Panc1 (cell line): Measurements from ENCODE around the gene WWOX.

Source experiments
- POLR2AphosphoS5 ChIP-seq: IDR thresholded peaks from 2 replicates; pipeline ENCODE4 v1.6.1; 2012; ENCODE audit warnings: mild to moderate bottlenecking, low read depth, low read length, moderate library complexity
- SIN3A ChIP-seq: IDR thresholded peaks from 2 replicates; pipeline ENCODE4 v1.6.1; 2012; ENCODE audit warnings: low read depth, mild to moderate bottlenecking, low read length, moderate library complexity, borderline replicate concordance; ENCODE audit not compliant: insufficient read depth
- TCF7L2 ChIP-seq: IDR thresholded peaks from 2 replicates; pipeline ENCODE4 v1.6.1; 2011; ENCODE audit warnings: mild to moderate bottlenecking, low read depth, low read length, inconsistent platforms
- TF ChIP-seq, protein P1 (sequence below): fragments of 450-650 bp; IDR thresholded peaks from 2 replicates; pipeline ENCODE4 v1.5.1; 2017; ENCODE audit warnings: mild to moderate bottlenecking
- TF ChIP-seq, protein P2 (sequence below), 2 experiments: IDR thresholded peaks; 2 replicates each; pipeline ENCODE4 v1.6.1; 2011 to 2012; ENCODE audit warnings: low read depth in 2 of 2, control low read depth in 1 of 2, low read length in 1 of 2, mild to moderate bottlenecking in 1 of 2, moderate library complexity in 1 of 2; ENCODE audit not compliant: insufficient read depth in 1 of 2

DNA sequence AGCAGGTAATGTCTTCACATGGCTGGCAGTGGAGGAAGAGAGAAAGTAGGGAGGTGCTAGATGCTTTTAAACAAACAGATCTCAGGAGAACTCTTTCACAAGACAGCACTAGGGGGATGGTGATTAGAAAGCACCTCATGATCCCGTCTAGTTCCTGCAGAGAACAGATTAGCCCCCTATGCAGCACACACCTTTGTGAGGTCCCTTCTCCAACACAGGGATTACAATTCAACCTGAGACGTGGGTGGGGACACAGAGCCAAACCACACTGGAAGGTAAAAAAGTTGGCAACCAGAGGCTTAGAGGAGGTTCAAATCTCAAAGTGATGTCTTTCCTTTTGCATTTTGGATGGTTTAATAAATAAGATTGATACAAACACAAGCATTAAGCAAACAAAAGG lies 394.7 kb downstream of the WWOX start:
- TF ChIP-seq, protein P1, sequence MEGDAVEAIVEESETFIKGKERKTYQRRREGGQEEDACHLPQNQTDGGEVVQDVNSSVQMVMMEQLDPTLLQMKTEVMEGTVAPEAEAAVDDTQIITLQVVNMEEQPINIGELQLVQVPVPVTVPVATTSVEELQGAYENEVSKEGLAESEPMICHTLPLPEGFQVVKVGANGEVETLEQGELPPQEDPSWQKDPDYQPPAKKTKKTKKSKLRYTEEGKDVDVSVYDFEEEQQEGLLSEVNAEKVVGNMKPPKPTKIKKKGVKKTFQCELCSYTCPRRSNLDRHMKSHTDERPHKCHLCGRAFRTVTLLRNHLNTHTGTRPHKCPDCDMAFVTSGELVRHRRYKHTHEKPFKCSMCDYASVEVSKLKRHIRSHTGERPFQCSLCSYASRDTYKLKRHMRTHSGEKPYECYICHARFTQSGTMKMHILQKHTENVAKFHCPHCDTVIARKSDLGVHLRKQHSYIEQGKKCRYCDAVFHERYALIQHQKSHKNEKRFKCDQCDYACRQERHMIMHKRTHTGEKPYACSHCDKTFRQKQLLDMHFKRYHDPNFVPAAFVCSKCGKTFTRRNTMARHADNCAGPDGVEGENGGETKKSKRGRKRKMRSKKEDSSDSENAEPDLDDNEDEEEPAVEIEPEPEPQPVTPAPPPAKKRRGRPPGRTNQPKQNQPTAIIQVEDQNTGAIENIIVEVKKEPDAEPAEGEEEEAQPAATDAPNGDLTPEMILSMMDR = no peak
- no peak for TF ChIP-seq SIN3A
- TF ChIP-seq, protein P2, sequence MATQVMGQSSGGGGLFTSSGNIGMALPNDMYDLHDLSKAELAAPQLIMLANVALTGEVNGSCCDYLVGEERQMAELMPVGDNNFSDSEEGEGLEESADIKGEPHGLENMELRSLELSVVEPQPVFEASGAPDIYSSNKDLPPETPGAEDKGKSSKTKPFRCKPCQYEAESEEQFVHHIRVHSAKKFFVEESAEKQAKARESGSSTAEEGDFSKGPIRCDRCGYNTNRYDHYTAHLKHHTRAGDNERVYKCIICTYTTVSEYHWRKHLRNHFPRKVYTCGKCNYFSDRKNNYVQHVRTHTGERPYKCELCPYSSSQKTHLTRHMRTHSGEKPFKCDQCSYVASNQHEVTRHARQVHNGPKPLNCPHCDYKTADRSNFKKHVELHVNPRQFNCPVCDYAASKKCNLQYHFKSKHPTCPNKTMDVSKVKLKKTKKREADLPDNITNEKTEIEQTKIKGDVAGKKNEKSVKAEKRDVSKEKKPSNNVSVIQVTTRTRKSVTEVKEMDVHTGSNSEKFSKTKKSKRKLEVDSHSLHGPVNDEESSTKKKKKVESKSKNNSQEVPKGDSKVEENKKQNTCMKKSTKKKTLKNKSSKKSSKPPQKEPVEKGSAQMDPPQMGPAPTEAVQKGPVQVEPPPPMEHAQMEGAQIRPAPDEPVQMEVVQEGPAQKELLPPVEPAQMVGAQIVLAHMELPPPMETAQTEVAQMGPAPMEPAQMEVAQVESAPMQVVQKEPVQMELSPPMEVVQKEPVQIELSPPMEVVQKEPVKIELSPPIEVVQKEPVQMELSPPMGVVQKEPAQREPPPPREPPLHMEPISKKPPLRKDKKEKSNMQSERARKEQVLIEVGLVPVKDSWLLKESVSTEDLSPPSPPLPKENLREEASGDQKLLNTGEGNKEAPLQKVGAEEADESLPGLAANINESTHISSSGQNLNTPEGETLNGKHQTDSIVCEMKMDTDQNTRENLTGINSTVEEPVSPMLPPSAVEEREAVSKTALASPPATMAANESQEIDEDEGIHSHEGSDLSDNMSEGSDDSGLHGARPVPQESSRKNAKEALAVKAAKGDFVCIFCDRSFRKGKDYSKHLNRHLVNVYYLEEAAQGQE (IDR thresholded peaks at IDR 0.05; ENCODE audit: insufficient read depth in 1 of 2, low read depth in 2 of 2, low read length in 1 of 2) = no peak
- no peak for TF ChIP-seq POLR2AphosphoS5
- TF ChIP-seq TCF7L2 = no peak
